Measurements from ENCODE around the gene SOX9.

DNA sequence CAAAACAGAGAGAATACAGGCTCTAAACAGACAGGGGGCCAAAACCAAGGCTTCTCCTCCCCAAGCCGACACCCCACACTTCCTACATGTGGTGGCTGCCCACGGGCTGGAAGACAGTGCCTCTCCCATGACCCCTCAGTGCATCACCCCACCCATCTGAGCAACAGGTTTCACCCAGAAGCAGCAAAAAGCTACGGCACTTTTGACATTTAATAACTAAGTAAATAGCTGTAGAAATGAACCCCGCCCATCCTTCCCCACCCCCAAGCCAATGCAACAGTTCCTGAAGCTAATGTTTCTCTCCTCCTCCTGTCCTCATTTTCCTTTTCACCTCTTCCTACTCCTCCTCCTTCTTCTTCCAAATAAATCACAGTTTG is 9.9 kb upstream of the SOX9 start:
- TF ChIP-seq, protein P1, sequence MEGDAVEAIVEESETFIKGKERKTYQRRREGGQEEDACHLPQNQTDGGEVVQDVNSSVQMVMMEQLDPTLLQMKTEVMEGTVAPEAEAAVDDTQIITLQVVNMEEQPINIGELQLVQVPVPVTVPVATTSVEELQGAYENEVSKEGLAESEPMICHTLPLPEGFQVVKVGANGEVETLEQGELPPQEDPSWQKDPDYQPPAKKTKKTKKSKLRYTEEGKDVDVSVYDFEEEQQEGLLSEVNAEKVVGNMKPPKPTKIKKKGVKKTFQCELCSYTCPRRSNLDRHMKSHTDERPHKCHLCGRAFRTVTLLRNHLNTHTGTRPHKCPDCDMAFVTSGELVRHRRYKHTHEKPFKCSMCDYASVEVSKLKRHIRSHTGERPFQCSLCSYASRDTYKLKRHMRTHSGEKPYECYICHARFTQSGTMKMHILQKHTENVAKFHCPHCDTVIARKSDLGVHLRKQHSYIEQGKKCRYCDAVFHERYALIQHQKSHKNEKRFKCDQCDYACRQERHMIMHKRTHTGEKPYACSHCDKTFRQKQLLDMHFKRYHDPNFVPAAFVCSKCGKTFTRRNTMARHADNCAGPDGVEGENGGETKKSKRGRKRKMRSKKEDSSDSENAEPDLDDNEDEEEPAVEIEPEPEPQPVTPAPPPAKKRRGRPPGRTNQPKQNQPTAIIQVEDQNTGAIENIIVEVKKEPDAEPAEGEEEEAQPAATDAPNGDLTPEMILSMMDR (IDR thresholded peaks at IDR 0.05 in 4 of 5, conservative IDR thresholded peaks at IDR 0.05 in 1 of 5), result no peak
- TF ChIP-seq POLR2A (IDR thresholded peaks at IDR 0.05), result no peak
